Esophagus squamous epithelium (tissue), 4 donors: ENCODE data around the gene MGST3.

Experiments used
- POLR2A ChIP-seq, 4 donors: fragments of 450-650 bp; IDR thresholded peaks; one replicate each; pipeline ENCODE4 v1.6.1; 2017; ENCODE audit warnings: antibody characterized with exemption in 4 of 4, mild to moderate bottlenecking in 4 of 4, moderate library complexity in 3 of 4
- TF ChIP-seq, protein P1 (sequence below), 6 experiments: fragments of 450-650 bp in 4 of 6; fragments of 200-600 bp in 2 of 6; sonication (generic) in 2 of 6; IDR thresholded peaks; one replicate each; pipeline ENCODE4 v1.5.1; 2016 to 2019; ENCODE audit warnings: antibody characterized with exemption in 6 of 6, mild to moderate bottlenecking in 4 of 6, moderate library complexity in 4 of 6

DNA sequence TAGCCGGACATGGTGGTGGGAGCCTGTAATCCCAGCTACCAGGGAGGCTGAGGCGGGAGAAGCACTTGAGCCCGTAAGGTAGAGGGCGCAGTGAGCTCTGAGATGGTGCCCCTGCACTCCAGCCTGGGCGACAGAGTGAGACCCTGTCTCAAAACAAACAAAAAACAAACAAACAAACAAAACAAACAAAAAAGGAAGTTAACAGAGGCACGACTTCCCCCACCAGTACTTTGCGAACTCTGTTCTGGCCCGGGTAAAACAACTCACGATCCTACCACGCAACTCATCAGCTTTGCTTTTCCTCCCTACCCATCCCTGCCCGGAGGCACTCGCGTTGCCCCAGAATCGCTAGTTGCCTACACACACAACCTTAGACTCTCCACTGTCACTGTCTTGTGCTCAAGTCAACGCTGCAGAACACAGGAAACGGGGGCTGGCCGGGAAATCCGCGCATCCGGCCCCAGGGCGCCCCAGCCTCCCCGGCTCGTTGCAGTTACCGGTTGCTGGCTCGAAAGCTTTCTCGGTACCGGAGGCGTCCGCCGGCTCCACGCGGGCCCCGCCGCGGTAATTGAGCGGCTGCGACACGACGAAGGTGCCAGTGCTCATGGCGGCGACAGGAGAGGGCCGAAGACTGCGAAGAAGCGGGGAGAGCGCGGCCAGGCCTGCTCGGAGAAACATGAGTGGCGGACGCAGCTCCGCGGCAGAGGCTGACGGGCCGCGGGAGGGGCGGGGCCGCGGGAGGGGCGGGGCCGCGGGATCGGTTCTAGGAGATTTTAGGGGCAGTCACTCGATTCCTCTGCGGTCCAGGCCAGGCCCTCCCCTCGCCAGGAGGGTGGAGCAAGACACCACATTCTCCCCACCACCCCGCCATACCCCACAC is 67.1 kb downstream of the MGST3 start, which contains the start of gene ALDH9A1:
- peak in 3 of 4 donors; percentile 59 to 90 (median 66) for TF ChIP-seq POLR2A (IDR thresholded peaks at IDR 0.05)
- TF ChIP-seq, protein P1, sequence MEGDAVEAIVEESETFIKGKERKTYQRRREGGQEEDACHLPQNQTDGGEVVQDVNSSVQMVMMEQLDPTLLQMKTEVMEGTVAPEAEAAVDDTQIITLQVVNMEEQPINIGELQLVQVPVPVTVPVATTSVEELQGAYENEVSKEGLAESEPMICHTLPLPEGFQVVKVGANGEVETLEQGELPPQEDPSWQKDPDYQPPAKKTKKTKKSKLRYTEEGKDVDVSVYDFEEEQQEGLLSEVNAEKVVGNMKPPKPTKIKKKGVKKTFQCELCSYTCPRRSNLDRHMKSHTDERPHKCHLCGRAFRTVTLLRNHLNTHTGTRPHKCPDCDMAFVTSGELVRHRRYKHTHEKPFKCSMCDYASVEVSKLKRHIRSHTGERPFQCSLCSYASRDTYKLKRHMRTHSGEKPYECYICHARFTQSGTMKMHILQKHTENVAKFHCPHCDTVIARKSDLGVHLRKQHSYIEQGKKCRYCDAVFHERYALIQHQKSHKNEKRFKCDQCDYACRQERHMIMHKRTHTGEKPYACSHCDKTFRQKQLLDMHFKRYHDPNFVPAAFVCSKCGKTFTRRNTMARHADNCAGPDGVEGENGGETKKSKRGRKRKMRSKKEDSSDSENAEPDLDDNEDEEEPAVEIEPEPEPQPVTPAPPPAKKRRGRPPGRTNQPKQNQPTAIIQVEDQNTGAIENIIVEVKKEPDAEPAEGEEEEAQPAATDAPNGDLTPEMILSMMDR (IDR thresholded peaks at IDR 0.05) = peak in 2 of 6 experiments; percentile 33 to 36
